ENCODE results near the gene PEF1.

- TF ChIP-seq CTCF (conservative IDR thresholded peaks at IDR 0.05; ENCODE audit: low read length) = no peak
- no peak for TF ChIP-seq EZH2phosphoT487 (IDR thresholded peaks at IDR 0.05; ENCODE audit: borderline replicate concordance, low read depth, low read length)
Observed at GRCh38 chr1:31621847-31622730, 22.6 kb downstream of the PEF1 start.

All from OCI-LY7 (cell line).